ENCODE measurements around the gene ZFR2.

Gene ZFR2

DNA sequence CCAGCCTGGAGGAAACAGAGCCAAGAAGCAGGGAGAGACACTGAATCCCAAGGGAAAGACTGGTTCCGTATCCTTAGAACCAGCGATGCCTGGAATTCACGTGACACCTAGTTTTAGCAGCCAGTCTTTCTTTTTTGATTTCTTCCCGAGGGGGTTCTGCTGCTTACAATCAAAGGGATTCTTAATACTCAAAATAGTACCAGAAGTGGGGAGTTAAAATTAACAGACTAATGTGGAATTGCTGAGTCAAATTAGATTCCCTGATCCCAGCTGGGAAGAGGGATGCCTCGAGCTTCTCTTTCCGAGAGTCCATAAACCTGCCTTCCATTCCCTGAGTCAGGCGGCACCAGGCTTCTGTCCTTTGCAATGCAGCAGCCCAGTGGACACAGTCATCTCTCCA, 77.9 kb downstream of the ZFR2 start:
- TF ChIP-seq EZH2phosphoT487 (IDR thresholded peaks at IDR 0.05; ENCODE audit: borderline replicate concordance, low read length) (no peak), CTCF (IDR thresholded peaks at IDR 0.05; ENCODE audit: low read depth, low read length, poor library complexity, severe bottlenecking) (no peak)
- Histone ChIP-seq H3K27me3 (ENCODE audit: control insufficient read depth, low read length) (no peaks in the 10 kb centered on the region), H3K36me3 (ENCODE audit: control insufficient read depth, low read length) (no peaks in the 10 kb centered on the region), H3K4me1 (ENCODE audit: control insufficient read depth, low read length) (no peaks in the 10 kb centered on the region), H3F3A (ENCODE audit: control insufficient read depth, insufficient read depth) (no peaks in the 10 kb centered on the region), H3K9me2 (replicated peaks; ENCODE audit: control insufficient read depth, low read length) (no peaks in the 10 kb centered on the region), H4K20me1 (ENCODE audit: control insufficient read depth, insufficient read depth, low read depth, low read length) (no peaks in the 10 kb centered on the region), H3K79me2 (ENCODE audit: control insufficient read depth, low read length) (no peaks in the 10 kb centered on the region), H3K9me3 (ENCODE audit: control insufficient read depth, insufficient read depth, low read length) (no peaks in the 10 kb centered on the region), H3K27ac (ENCODE audit: low read depth, low read length) (no peak overlapping the region), H3K4me3 (ENCODE audit: low read length) (no peak overlapping the region), H3K4me2 (ENCODE audit: low read length) (no peak overlapping the region)

- no peaks in the 10 kb centered on the region for H4K20me1 ChIP-seq (ENCODE audit: control insufficient read depth, insufficient read depth, low read depth, low read length)
- H3K4me3 ChIP-seq (ENCODE audit: low read length) = no peak overlapping the region
- H3K9me2 ChIP-seq (replicated peaks; ENCODE audit: control insufficient read depth, low read length) = no peaks in the 10 kb centered on the region
- H3F3A ChIP-seq (ENCODE audit: control insufficient read depth, insufficient read depth) = no peaks in the 10 kb centered on the region
- H3K27me3 ChIP-seq (ENCODE audit: control insufficient read depth, low read length) = peaks cover 4% of the 10 kb centered on the region; the same call in 1 of the 2 replicates
- no peaks in the 10 kb centered on the region for H3K36me3 ChIP-seq (ENCODE audit: control insufficient read depth, low read length)
- no peak overlapping the region for H3K27ac ChIP-seq (ENCODE audit: low read depth, low read length)
- H3K4me1 ChIP-seq (ENCODE audit: control insufficient read depth, low read length) = no peaks in the 10 kb centered on the region
- no peaks in the 10 kb centered on the region for H3K79me2 ChIP-seq (ENCODE audit: control insufficient read depth, low read length)
- TF ChIP-seq EZH2phosphoT487 (IDR thresholded peaks at IDR 0.05; ENCODE audit: borderline replicate concordance, low read length) = no peak
- TF ChIP-seq CTCF (IDR thresholded peaks at IDR 0.05; ENCODE audit: low read depth, low read length, poor library complexity, severe bottlenecking) = no peak
- H3K4me2 ChIP-seq (ENCODE audit: low read length) = no peak overlapping the region
- H3K9me3 ChIP-seq (ENCODE audit: control insufficient read depth, insufficient read depth, low read length) = no peaks in the 10 kb centered on the region
These were observed 78.6 kb downstream of the ZFR2 start for GRCh38 chr19:3790209-3790734.

GRCh38 chr19:3788996-3789778, 79.7 kb downstream of the ZFR2 start:
- TF ChIP-seq EZH2phosphoT487 (IDR thresholded peaks at IDR 0.05; ENCODE audit: borderline replicate concordance, low read length) = no peak
- no peaks in the 10 kb centered on the region for H3K36me3 ChIP-seq (ENCODE audit: control insufficient read depth, low read length)
- no peaks in the 10 kb centered on the region for H3K79me2 ChIP-seq (ENCODE audit: control insufficient read depth, low read length)
- H3F3A ChIP-seq (ENCODE audit: control insufficient read depth, insufficient read depth) = no peaks in the 10 kb centered on the region
- no peak overlapping the region for H3K4me3 ChIP-seq (ENCODE audit: low read length)
- H3K27me3 ChIP-seq (ENCODE audit: control insufficient read depth, low read length) = peaks cover 10% of the 10 kb centered on the region; the same call in 1 of the 2 replicates
- no peaks in the 10 kb centered on the region for H3K9me3 ChIP-seq (ENCODE audit: control insufficient read depth, insufficient read depth, low read length)
- H3K4me1 ChIP-seq (ENCODE audit: control insufficient read depth, low read length) = no peaks in the 10 kb centered on the region
- H4K20me1 ChIP-seq (ENCODE audit: control insufficient read depth, insufficient read depth, low read depth, low read length) = no peaks in the 10 kb centered on the region
- no peak overlapping the region for H3K27ac ChIP-seq (ENCODE audit: low read depth, low read length)
- no peaks in the 10 kb centered on the region for H3K9me2 ChIP-seq (replicated peaks; ENCODE audit: control insufficient read depth, low read length)
- H3K4me2 ChIP-seq (ENCODE audit: low read length) = no peak overlapping the region
